Sigmoid colon (tissue), 7 donors: ENCODE measurements around the gene NPAS2. TPM values are rescaled to one million over a fixed set of nuclear protein-coding genes. Genes with fewer than 3 reads are reported as not detected.

ENCODE experiments used
- DNase-seq: peaks from one replicate; pipeline ENCODE4 v3.0.0-alpha.2; 2019
- H3K27ac ChIP-seq, 4 donors: fragments of 200-600 bp; sonication (generic); one replicate each; pipeline ENCODE4 v1.5.1; 2016 to 2019; ENCODE audit warnings: mild to moderate bottlenecking in 1 of 4
- H3K27me3 ChIP-seq, 3 donors: fragments of 200-600 bp; sonication (generic); one replicate each; pipeline ENCODE4 v1.5.1; 2019; ENCODE audit warnings: mild to moderate bottlenecking in 1 of 3
- H3K36me3 ChIP-seq, 4 donors: fragments of 200-600 bp; sonication (generic); one replicate each; pipeline ENCODE4 v1.5.1; 2016 to 2019
- H3K4me1 ChIP-seq, 4 donors: fragments of 200-600 bp; sonication (generic); one replicate each; pipeline ENCODE4 v1.5.1; 2017 to 2019
- H3K4me3 ChIP-seq, 4 donors: fragments of 200-600 bp; sonication (generic); one replicate each; pipeline ENCODE4 v1.5.1; 2017 to 2019; ENCODE audit warnings: mild to moderate bottlenecking in 2 of 4, moderate library complexity in 1 of 4
- H3K9me3 ChIP-seq, 4 donors: fragments of 200-600 bp in 3 of 4; sonication (generic) in 3 of 4; one replicate each; pipeline versions ENCODE4 v1.5.1 to v1.6.1; 2013 to 2019
- CTCF ChIP-seq, 4 experiments: fragments of 450-650 bp in 3 of 4; fragments of 200-600 bp in 1 of 4; IDR thresholded peaks; one replicate each; pipeline ENCODE4 v1.5.1; 2016 to 2019; ENCODE audit warnings: antibody characterized with exemption in 4 of 4, mild to moderate bottlenecking in 3 of 4, moderate library complexity in 2 of 4
- EP300 ChIP-seq, 4 donors: sonication (generic); formaldehyde crosslinking; IDR thresholded peaks; one replicate each; pipeline ENCODE4 v1.6.1; 2017; ENCODE audit warnings: antibody characterized with exemption in 4 of 4
- POLR2A ChIP-seq, 2 donors: fragments of 450-650 bp; IDR thresholded peaks; one replicate each; pipeline ENCODE4 v1.6.1; 2016; ENCODE audit warnings: antibody characterized with exemption in 2 of 2, mild to moderate bottlenecking in 2 of 2, moderate library complexity in 2 of 2
- POLR2AphosphoS5 ChIP-seq, 4 donors: sonication (generic); formaldehyde crosslinking; IDR thresholded peaks; one replicate each; pipeline ENCODE4 v1.6.1; 2017; ENCODE audit warnings: antibody characterized with exemption in 4 of 4
- WGBS, 2 donors: extraction: QIAGEN DNeasy Blood & Tissue Kit; methylation state at CpG; one replicate each; pipeline ENCODE4 v1.1.7; 2013; 5-methylcytosine and 5-hydroxymethylcytosine counted together
- intact Hi-C: fragments of 100-400 bp; cut with DNase I; formaldehyde crosslinking; loops from one replicate; pipeline ENCODE4 v1.15.1; 2023
- polyA plus RNA-seq, 3 donors: library from polyadenylated mRNA; stranded (reverse); fragments of 200-250 nt; gene quantifications; one replicate each; pipeline ENCODE4 v1.2.3, GENCODE V29; 2013
- total RNA-seq, 4 donors: library from RNA; depleted of rRNA; stranded (reverse); fragments of >200 nt; gene quantifications; one replicate each; pipeline ENCODE4 v1.1.0, GENCODE V29; 2016
- donor health status: healthy with polysubstance abuse.
- donor health status: Bipolar disorder and iron deficiency.
- donor health status: healthy.

The NPAS2 gene
- total and polyA plus RNA-seq, 7 donors: 14.2 to 53.9 (median 23.2) TPM

- DNase-seq: no peak
- Histone ChIP-seq H3K4me1 (peaks cover 0 to 28% (median 16%) of the 10 kb centered on the region in 4 donors), H3K27ac (no peak overlapping the region), H3K4me3 (no peak overlapping the region), H3K9me3 (no peaks in the 10 kb centered on the region), H3K36me3 (no peaks in the 10 kb centered on the region), H3K27me3 (no peaks in the 10 kb centered on the region)
- TF ChIP-seq POLR2AphosphoS5 (IDR thresholded peaks at IDR 0.05) (no peak), POLR2A (IDR thresholded peaks at IDR 0.05) (no peak), EP300 (IDR thresholded peaks at IDR 0.05) (no peak), CTCF (IDR thresholded peaks at IDR 0.05) (no peak)
- WGBS, 2 donors: 10 to 39% methylated on average over 3 of the region's 3 CpGs
- intact Hi-C loops: loop anchor here (10.0 kb wide), 1 partner anchor 91 kb away; no protein-coding TSS in a partner anchor
Observed at GRCh38 chr2:100884145-100884621, 64.2 kb downstream of the NPAS2 start.

- intact Hi-C loops: loop anchor here (10.0 kb wide), 1 partner anchor 89 kb away; no protein-coding TSS in a partner anchor
- peaks cover 0 to 28% (median 16%) of the 10 kb centered on the region in 4 donors for H3K4me1 ChIP-seq
- H3K27ac ChIP-seq: no peak overlapping the region
Observed at GRCh38 chr2:100886085-100886484, 66.1 kb downstream of the NPAS2 start.

GRCh38 chr2:100887039-100887578 is 67.2 kb downstream of the NPAS2 start:
- no peak for TF ChIP-seq CTCF (IDR thresholded peaks at IDR 0.05)
- TF ChIP-seq POLR2A (IDR thresholded peaks at IDR 0.05): no peak
- no peak for TF ChIP-seq EP300 (IDR thresholded peaks at IDR 0.05)
- TF ChIP-seq POLR2AphosphoS5 (IDR thresholded peaks at IDR 0.05): no peak
- DNase-seq: no peak
- H3K27ac ChIP-seq: peak overlapping the region; percentile 16 to 63 (median 42)

More at GRCh38 chr2:100886085-100886484, 66.1 kb downstream of the NPAS2 start:
- no peak for TF ChIP-seq CTCF (IDR thresholded peaks at IDR 0.05)
- no peak for TF ChIP-seq POLR2A (IDR thresholded peaks at IDR 0.05)
- no peak for TF ChIP-seq EP300 (IDR thresholded peaks at IDR 0.05)
- TF ChIP-seq POLR2AphosphoS5 (IDR thresholded peaks at IDR 0.05): no peak
- H3K4me3 ChIP-seq: no peak overlapping the region
- no peaks in the 10 kb centered on the region for H3K9me3 ChIP-seq
- WGBS, 2 donors: 89 to 90% methylated on average over 4 of the region's 4 CpGs
- H3K27me3 ChIP-seq: no peaks in the 10 kb centered on the region
- no peaks in the 10 kb centered on the region for H3K36me3 ChIP-seq
- no peak for DNase-seq

GRCh38 chr2:100887713-100888495 is 68.0 kb downstream of the NPAS2 start:
- H3K4me3 ChIP-seq: no peak overlapping the region
- 79 to 83% methylated on average over 14 of the region's 14 CpGs for WGBS, 2 donors
- H3K27me3 ChIP-seq: no peaks in the 10 kb centered on the region
- DNase-seq: peak; percentile 69
- H3K4me1 ChIP-seq: peaks cover 0 to 28% (median 16%) of the 10 kb centered on the region in 4 donors
- H3K36me3 ChIP-seq: no peaks in the 10 kb centered on the region
- peak overlapping the region in 3 of 4 donors; percentile 24 to 63 (median 61) for H3K27ac ChIP-seq
- TF ChIP-seq POLR2A (IDR thresholded peaks at IDR 0.05) (no peak), POLR2AphosphoS5 (IDR thresholded peaks at IDR 0.05) (peak; percentile 44 to 73 (median 53))
- intact Hi-C loops: loop anchor here (10.0 kb wide), 1 partner anchor 87 kb away; no protein-coding TSS in a partner anchor
- no peaks in the 10 kb centered on the region for H3K9me3 ChIP-seq

More at GRCh38 chr2:100887039-100887578, 67.2 kb downstream of the NPAS2 start:
- Histone ChIP-seq H3K27me3 (no peaks in the 10 kb centered on the region), H3K36me3 (no peaks in the 10 kb centered on the region), H3K4me3 (no peak overlapping the region), H3K4me1 (peaks cover 0 to 28% (median 16%) of the 10 kb centered on the region in 4 donors), H3K9me3 (no peaks in the 10 kb centered on the region)
- 88 to 91% methylated on average over 11 of the region's 11 CpGs for WGBS, 2 donors
- intact Hi-C loops: loop anchor here (10.0 kb wide), 1 partner anchor 88 kb away; no protein-coding TSS in a partner anchor

GRCh38 chr2:100888601-100889000 is 68.7 kb downstream of the NPAS2 start:
- WGBS, 2 donors: 83 to 95% methylated on average over 3 of the region's 3 CpGs
- DNase-seq: no peak
- Histone ChIP-seq H3K4me1 (peaks cover 0 to 26% (median 16%) of the 10 kb centered on the region in 4 donors), H3K27me3 (no peaks in the 10 kb centered on the region), H3K27ac (peak overlapping the region in 2 of 4 donors; percentile 61 to 63), H3K9me3 (no peaks in the 10 kb centered on the region), H3K36me3 (no peaks in the 10 kb centered on the region), H3K4me3 (no peak overlapping the region)
- intact Hi-C loops: loop anchor here (10.0 kb wide), 1 partner anchor 86 kb away; no protein-coding TSS in a partner anchor
- TF ChIP-seq EP300 (IDR thresholded peaks at IDR 0.05) (no peak), CTCF (IDR thresholded peaks at IDR 0.05) (no peak), POLR2A (IDR thresholded peaks at IDR 0.05) (no peak), POLR2AphosphoS5 (IDR thresholded peaks at IDR 0.05) (no peak)
